ENCODE data around the gene DIAPH3.

The DIAPH3 gene

DNA sequence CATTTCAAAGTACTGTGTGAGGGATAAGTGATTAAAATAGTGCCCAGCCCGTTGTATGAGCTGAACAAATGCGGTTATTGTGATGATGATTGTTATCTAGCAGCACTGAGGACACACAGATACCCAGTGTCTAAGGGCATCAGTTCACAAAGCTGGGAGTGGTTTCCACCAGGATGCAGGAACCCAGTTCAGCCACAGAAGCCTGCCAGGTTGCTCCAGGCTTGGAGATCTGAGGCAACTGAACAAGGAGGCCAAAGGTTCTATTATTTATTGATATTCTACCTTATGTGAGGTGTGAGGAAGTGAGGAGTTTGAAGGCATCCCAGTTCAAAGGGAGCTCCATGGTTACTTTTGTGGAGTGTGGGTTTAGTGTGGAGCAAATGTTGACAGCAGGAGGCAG lies 13.2 kb downstream of the DIAPH3 start:
- no peak for DNase-seq

DNA sequence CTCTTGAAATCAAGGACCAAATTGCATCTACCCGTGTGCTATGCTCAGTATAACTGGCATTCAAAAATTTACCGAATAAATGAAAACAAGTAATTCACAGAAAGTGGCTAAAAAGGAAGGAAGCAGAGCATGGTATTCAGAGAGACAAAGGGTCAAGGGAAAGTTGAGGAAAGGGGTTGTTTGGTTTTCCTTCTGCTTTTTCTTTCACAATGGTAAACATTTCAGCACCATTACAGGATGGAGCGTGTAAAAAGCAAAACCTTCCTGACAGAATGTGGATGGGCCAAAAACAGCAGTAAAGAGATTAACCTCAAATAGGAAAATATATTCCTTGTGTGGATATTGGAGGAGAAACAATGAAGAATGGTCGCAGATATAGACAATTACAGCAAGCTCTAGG lies 14.8 kb downstream of the DIAPH3 start:
- no peak for DNase-seq

DNA sequence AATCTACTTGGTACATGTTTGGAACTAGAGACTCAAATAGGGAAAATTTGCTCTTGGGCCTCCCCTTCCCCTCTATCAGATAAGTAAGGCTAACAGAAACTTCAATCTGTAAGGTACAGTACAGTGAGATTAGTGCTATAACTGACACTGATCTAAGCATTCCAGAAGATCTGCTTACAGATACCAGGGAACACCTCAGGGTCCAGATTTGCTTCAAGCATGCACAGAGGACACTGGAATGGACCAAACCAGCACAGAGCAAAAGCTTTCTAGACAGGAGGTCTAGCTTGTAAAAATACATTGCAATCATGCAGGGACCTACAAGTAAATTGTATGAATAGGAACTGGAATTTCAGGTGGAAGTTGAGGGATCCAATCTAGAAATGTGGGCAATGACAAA lies 16.4 kb downstream of the DIAPH3 start:
- DNase-seq = no peak

DNA sequence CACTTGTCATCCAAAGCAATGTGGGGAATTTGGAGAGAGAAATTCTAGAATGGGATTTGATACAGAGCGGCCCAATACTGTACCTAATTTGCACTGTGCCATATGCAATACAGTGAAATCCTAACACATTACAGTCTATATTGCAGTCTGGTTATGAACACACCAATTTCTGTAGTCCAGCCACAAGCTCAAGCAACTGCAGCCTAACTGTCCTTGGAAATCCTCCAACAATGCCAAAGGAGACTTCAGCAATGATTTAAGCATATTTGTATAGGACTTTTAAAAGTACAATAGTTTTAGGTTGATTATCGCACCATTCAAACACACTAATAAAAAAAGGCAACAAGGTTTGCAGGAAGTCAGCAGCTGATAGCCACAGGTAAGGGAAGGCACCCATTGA lies 17.3 kb downstream of the DIAPH3 start:
- DNase-seq = no peak

DNA sequence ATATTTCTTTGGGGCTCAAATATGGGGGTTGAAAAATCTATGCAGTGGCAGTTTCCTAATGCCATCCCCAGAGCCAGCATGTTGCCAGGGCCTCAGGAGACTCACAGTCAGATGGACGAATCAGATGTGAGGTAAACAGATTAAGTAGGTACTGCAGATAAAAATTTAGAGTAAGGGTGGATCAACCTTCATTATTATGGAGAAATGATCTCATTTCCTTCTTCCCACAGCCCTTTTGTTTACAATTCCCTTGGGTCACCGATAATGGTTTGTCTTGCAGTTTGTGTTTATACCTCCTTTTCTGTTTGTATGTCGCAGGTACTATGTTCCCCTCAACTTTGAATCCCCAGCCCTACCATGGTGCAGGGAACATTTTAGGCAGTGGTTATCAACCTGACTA lies 20.0 kb downstream of the DIAPH3 start:
- DNase-seq = no peak

DNA sequence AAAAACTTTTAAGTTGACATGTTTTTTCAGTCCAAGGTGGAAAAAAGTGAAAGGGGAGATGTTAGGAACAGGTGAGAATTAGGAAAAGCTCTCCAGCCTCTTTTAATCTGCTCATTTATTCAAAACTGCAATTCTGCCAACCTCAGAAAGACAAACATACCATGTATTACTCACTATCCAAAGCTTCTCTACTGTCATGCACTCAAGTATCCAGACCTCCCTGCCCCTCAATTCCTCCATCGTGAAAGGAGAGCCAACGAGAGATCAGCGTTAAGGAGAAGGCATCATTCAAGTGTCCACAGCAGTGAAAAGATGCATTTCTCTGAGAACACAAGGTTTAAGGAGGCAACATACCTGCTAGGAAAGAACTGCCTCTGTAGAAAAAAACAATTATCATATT lies 24.5 kb downstream of the DIAPH3 start:
- no peak for DNase-seq

DNA sequence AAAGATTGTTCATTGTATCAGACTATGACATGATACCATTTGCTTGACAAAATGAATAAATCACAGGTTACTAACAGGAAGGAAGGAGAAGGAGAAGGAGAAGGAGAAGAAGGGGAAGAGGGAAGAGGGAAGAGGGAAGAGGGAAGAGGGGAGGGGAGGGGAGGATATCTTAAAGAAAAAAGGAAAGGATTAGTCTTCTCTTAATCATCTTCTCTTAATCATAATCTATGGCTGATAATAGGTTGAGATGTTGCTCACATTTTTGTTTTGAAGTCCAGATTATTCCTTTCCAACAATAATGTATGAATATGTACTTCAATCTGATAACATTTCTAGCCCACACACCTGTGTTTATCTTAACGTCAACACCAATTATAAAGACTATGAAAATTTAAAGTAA lies 25.1 kb downstream of the DIAPH3 start:
- DNase-seq = no peak

DNA sequence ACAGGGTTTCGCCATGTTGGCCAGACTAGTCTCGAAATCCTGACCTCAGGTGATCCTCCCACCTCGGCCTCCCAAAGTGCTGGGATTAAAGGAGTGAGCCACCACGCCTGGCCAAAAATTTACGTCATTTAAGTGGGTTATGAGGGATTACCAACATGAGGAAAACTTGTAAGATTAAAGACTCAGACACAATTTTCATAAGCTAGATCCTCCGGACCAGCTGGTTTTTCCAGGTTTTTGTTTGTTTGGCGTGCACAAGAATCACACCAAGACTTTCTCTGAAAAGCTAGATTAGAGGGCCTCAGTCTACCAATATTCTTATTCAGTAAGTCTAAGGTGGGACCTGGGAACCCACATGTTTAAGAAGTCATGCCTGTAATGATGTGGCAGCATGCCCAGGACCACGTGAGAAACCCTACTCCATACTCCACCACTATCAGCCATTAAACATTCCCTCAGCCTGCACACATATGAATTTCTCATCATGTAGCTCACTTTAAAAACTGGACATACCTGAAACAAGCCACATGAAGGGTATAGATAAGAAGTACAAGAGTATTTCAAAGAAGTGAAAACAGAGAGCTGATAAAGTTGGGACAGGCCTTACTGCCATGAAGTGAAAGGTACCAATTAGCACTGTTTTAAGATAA lies 25.7 kb downstream of the DIAPH3 start:
- no peak for DNase-seq

DNA sequence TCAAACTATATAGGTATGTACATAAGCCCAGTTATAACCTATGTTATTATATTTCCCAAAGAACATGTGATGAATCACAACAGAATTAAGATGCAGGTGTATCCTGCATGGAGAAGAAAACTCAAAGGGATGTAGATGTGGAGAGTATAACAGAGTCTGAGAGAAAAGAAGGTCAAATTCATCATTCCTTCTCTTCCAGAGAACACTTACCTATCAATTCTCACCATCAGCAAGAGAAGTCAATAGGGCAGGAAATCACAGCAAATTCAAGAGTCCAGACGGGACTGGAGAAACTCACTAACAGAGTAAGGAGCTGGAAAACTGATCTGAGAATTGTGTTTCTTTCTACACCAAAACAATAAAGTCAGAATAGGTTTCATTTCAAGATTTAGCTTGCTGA lies 28.4 kb downstream of the DIAPH3 start:
- no peak for DNase-seq

DNA sequence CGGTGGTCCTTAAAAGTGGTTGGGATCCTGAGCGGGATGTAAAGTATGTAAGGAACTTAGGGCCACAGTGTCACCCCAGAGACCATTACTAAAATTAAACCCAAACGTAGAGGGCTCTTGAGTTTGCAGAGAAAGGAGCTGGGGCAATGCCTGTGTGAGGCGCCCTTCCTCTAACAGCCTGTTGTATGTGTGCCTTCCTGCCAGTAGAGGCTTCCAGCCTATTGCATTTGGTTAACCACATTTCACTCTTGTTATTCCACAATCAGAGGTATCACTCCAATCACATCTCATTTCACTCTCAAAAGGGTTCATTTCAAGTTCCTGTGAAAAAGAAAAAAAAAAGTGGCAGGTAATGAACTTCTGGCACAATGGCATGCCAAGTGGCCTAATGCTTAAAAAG lies 29.4 kb downstream of the DIAPH3 start:
- DNase-seq = no peak

DNA sequence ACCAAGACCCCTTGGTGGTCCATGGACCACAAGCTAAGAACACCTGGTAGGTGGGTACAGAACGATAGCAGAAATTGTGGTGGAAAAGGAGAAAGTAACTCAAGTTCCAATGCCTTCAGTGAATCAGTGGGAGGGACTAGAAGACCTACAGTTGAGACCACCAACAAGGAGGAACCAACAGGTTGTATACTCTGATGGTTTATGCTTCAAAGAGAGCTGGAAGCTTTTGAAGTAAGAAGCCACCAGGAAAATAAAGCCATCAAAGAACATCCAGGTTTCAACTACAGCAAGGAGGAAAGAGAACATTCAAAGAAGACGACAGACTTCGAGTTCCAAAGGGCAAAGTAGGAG lies 42.4 kb downstream of the DIAPH3 start:
- no peak for DNase-seq

DNA sequence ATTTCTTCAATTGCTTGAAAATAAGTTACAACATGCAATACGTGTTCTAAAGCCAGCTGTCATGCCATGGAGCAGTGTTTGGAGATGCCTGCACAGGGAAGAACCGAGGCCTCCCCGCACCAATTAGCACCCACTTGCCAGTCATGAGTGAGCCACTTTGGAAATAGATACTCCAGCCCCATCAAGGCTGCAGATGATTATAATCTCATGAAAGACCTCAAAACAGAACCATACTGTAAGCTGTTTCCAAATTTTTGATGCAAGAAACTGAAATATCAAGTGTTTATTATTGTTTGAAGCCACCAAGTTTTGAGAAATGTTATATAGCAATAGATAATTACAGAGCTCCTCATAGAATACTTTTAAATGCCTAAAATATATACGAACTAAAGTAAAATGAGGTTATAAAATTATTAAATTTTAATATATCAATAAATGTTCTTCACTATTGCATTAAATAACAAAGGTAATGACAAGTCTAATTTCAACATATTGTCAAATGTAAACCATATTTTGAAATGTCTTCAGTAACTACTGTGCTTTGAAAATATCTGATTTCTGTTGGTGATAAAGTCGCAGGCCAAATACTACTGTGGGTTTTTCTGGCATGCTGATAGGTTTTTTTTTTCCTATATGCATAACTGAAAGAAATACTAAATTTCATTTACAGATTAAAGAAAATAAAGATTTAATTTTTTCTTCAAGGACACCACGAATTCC lies 43.0 kb downstream of the DIAPH3 start:
- no peak for DNase-seq

DNA sequence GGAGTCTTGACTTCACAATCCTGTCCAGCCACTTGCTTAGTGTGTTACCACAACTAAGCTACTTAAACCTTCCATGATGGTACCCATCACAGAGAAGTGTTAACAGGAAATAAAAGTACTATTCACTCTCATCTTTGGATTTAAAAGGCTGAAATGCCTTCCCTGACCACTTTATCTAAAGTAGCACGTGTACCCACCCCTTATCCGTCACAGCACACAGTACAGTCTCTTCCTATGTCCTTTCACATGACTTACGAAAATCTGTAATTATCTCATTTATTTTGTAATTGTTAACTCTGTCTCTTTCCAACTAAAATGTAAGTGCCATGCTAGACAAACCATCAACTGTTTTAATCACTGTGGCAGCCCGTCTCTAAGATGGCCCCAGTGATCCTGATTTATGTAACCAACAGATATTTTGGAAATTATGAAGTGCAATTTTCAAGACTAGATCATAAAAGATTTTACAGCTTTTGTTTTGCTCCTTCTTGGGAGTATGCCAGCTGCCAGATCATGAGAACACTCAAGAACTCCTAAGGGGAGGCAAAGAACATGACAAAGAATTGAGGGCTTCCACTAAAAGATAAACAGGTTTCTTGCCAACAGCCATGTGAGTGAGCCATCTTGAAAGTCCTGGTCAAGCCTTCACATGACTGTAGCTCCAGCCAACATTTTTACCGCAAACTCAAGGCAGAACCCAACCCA lies 44.9 kb downstream of the DIAPH3 start:
- no peak for DNase-seq

DNA sequence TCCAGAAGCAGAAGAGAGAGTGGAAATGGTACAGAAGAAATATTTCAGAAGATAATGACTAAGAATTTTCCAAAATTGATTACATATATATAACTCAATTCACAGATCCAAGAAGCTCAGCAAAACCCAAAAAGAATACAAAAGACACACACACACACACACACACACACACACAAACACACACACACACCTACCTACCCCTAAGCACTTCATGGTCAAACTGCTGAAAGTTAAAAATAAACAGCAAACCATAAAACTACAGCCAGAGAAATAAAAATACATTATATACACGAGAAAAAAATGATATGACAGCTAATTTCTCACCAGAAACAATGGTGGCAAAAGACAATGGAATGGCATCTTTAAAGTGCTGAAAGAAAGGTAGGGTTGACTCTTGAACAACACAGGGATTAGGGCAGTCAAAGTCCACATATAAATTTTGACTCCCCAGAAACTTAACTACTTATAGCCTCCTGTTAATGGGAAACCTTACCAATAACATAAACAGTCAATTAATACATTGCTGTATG lies 49.2 kb downstream of the DIAPH3 start:
- no peak for DNase-seq

DNA sequence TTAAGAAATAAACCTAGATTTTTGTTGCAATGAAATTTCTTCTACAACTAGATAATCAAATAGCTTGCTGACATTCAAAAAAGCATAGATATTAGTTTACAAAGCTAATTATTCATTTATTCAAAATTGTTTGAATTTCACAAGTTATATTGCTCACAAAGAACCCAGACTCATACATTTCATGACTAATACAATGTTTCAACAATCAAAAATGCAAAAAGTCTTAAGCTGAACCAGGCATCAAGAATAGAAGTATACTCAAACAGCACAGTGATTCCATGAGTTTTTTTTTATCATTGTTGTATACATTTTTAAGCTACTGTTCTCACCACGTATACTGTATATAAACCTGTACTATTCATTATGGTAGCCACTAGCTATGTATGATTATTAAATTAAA lies 51.0 kb downstream of the DIAPH3 start:
- no peak for DNase-seq

DNA sequence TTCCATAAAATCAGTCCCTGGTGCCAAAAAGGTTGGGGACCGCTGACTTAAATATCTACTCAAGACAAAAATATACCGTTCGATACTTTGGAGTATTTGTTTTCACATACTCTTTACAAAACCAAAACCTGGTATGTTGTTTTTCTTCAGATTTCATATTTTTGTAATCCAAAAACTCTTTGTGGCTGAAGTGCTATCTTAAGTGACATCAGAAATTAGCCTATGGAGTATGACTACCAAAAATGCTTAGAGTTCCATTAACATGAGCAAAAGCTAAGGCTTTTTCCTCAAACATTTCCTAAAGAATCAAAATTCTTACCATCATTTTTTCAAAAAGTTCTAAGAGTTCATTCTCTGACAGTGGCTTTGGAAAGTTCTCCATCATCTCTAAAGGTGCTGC lies 52.0 kb downstream of the DIAPH3 start:
- DNase-seq = no peak

DNA sequence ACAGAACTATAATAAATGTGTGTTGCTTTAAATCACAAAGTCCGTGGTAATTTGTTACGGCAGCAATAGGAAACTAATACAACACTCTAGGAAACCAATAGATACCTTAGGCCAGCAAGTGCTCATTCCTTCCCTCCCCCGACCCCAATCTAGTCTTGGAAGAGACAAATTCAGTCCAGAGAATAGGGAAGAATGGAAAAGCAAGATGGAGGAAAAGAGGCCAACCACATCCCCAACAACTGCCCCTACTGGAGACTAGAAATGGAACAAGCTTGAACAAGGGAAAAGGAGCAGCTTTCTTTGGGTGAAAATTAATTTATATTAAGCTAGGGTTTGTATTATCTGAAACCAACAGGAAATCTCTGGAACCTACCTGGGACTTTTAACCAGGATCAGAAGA lies 54.4 kb downstream of the DIAPH3 start:
- DNase-seq = no peak

DNA sequence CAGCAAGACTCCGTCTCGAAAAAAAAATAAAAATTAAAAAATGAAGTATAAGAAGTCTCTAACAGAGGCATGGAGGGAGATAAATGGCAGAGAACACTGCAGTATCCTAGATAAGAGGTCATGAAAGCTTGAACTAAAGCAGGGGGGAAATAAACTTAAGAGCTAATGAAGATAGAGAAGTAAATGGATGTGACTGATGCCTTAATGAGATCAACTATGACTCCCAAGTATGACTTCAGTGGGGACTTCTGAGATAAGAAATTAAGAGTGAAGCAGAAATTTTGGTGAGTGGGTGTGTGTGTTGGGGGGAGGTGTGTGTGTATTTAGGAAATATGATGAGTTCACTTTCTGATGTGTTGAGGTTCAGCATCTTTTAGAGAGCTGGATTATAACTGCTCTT lies 55.1 kb downstream of the DIAPH3 start:
- no peak for DNase-seq

DNA sequence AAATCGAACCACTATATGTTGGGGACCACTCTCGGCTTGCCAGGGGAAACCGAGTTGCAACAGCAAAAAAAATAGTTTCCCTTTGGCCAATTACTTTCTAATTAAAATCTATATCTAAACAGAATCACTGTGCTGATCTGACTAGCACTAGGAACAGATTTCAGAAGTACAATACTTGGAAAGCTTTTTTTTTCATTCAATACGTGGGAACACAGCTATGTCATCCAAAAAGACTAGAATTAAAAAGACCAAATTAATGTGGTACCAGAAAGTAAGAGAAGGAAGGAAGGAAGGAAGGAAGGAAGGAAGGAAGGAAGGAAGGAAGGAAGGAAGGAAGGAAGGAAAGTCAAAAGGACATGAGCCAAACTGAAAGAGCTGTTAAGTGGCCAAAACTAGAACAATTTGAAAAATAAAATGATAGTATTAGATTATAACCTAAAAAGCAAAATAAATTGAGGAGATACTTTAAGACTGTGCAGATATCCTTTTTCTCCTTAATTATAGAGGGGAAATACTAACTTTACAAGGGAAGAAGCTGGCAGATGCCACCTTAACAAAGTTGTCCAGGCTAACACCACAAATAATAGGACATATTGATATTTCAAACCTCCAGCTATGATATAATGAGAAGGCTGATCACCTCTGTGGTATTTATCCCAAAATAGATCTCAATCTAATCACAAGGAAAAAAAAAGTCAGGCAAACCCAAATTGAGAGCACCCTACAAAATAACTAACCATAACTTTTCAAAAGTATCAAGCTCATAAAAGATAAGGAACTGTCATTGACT lies 63.9 kb downstream of the DIAPH3 start:
- no peak for DNase-seq

DNA sequence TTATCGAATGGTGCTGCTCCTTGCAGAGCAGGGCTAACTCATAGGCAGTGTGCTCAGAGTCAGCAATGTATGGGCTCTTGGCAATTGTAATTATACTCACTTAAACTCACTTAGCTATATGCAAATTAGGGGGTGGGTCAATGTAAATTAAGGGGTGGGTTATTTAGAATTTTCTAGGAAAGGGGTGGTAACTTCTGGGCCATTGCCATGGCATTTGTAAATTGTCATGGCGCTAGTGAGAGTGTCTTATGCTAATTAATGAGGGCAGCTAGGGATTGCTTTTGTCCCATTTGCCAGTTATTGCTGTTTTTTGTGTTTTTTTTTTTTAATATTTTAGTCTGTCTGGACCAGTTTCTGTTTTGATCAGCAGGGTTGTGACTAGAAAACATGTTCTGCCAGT lies 68.4 kb downstream of the DIAPH3 start:
- DNase-seq = no peak

DNA sequence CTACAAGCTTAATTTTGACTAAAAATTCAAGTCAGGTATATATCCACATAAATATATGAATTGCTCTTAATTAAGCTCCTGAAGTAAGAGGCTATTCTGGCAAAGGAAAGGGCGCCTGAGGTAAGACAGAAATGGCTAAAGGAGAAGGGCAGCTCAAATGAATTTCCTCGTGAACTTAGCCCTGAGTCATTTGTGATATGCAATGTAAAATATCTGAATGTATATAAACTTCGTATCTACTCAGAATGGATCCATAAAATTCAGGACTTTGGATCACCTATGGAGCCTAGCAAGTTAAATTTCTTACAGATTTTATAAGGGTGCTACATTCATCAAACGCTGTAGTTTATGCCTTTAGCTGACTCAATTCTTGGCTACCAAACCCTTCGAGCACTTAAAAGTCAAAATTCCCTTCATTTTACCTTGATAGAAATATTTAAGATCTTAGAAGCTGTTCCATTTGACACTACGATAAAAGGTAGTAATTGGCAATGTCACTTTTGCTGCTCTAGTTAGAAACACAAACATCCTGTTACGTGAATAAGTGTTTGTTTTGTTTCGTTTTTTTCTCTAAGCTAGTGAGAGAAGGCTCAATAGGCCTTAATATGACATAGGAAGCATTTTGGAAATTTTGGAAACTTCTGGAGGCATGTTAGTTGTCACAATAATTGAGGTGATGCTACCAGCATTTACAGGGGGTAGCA lies 69.2 kb downstream of the DIAPH3 start:
- no peak for DNase-seq

DNA sequence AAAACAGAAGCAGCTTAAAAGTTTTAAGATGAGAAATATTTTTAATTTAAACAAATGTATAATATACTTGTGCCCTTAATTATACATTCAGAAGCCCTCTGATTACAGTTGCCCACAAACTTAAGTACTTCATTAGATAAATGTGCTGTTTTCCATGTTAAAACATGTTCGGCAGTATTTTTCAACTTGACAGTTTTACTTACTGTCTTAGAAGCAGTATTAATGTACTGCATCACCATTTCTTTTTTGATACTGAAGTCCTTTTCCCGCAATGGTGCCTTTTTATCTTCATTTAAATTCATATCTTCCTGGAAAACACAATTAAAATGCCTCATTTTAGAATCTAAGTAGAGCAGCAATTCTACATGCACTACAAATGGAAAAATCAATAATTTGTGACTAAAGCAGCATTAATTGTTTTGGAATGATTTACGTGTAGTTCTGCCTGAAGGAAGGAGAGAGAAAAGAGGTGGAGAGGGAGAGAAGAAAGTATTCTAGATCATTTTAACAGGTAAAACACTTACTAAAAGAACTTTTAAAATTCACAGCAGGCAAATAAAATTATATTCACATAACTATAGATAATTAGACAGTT lies 70.2 kb downstream of the DIAPH3 start:
- DNase-seq = peak in 1 of 2 experiments; percentile 5
